Stimulated activated naive B cell treated with anti-CD40 and anti-IgM and Interleukin-4, amounts not matched to agents 10 μg/mL and 1 μg/mL and 100 μg/mL, for 72 hours (primary cell): Measurements from ENCODE around the gene ST3GAL3.
A peak's percentile ranks its signal among the peaks of the same experiment; 100 is the strongest.
"Not testable (repeated sequence)": the region's sequence is repeated elsewhere in the genome, so short reads cannot be mapped to it uniquely, and the experiment has no call there.

Experiments
- ATAC-seq, 2 donors: fragments of 150-1000 bp; cut with Tn5 transposase; replicated peaks; 2 replicates each; pipeline ENCODE4 v1.10.0; 2021; ENCODE audit warnings: moderate library complexity in 1 of 2
- DNase-seq: peaks from one replicate; pipeline ENCODE4 v3.0.0; 2021
- H3K27ac Mint-ChIP-seq: one replicate; pipeline ENCODE4 v1.8.0; 2022; ENCODE audit warnings: mild to moderate bottlenecking, mixed read lengths
- H3K27me3 Mint-ChIP-seq, 2 donors: one replicate each; pipeline ENCODE4 v1.8.0; 2022; ENCODE audit warnings: mixed read lengths in 2 of 2
- H3K36me3 Mint-ChIP-seq, 2 donors: one replicate each; pipeline ENCODE4 v1.8.0; 2022; ENCODE audit warnings: mixed read lengths in 2 of 2, mild to moderate bottlenecking in 1 of 2
- H3K4me1 Mint-ChIP-seq, 2 donors: one replicate each; pipeline ENCODE4 v1.8.0; 2022; ENCODE audit warnings: mixed read lengths in 2 of 2, mild to moderate bottlenecking in 1 of 2
- H3K4me3 Mint-ChIP-seq, 2 donors: one replicate each; pipeline ENCODE4 v1.8.0; 2022; ENCODE audit warnings: mild to moderate bottlenecking in 2 of 2, mixed read lengths in 2 of 2, moderate library complexity in 1 of 2
- H3K9me3 Mint-ChIP-seq, 2 donors: one replicate each; pipeline ENCODE4 v1.8.0; 2022; ENCODE audit warnings: mixed read lengths in 2 of 2, mild to moderate bottlenecking in 1 of 2

The ST3GAL3 gene

GRCh38 chr1:43711524-43712386, 4.4 kb downstream of the ST3GAL3 start:
- peaks cover 11 to 18% of the 10 kb centered on the region in 2 donors for H3K36me3 Mint-ChIP-seq
- H3K27me3 Mint-ChIP-seq: no peaks in the 10 kb centered on the region
- DNase-seq (no peak), ATAC-seq (no peak)
- H3K4me3 Mint-ChIP-seq: no peak overlapping the region
- H3K27ac Mint-ChIP-seq: no peak overlapping the region
- no peaks in the 10 kb centered on the region for H3K9me3 Mint-ChIP-seq
- peaks cover 8 to 12% of the 10 kb centered on the region in 2 donors for H3K4me1 Mint-ChIP-seq

GRCh38 chr1:43716559-43717281, 9.4 kb downstream of the ST3GAL3 start:
- ATAC-seq: no peak
- H3K9me3 Mint-ChIP-seq: no peaks in the 10 kb centered on the region
- no peaks in the 10 kb centered on the region for H3K27me3 Mint-ChIP-seq
- no peak overlapping the region for H3K4me3 Mint-ChIP-seq
- H3K27ac Mint-ChIP-seq: no peak overlapping the region
- H3K36me3 Mint-ChIP-seq: peaks cover 4 to 5% of the 10 kb centered on the region in 2 donors
- H3K4me1 Mint-ChIP-seq: peaks cover 0 to 8% of the 10 kb centered on the region in 2 donors
- no peak for DNase-seq

GRCh38 chr1:43719063-43719462, 11.7 kb downstream of the ST3GAL3 start:
- Mint-ChIP-seq H3K27ac (no peak overlapping the region), H3K9me3 (no peaks in the 10 kb centered on the region), H3K4me3 (no peak overlapping the region), H3K4me1 (peaks cover 0 to 14% of the 10 kb centered on the region in 2 donors), H3K27me3 (no peaks in the 10 kb centered on the region), H3K36me3 (peaks cover 8% of the 10 kb centered on the region in 2 donors)
- ATAC-seq (no peak), DNase-seq (no peak)

- H3K27ac Mint-ChIP-seq, DNase-seq, H3K4me3 Mint-ChIP-seq, ATAC-seq, H3K27me3 Mint-ChIP-seq, H3K9me3 Mint-ChIP-seq: not testable (repeated sequence)
- peaks cover 4 to 14% of the 10 kb centered on the region in 2 donors for H3K4me1 Mint-ChIP-seq
- H3K36me3 Mint-ChIP-seq: peaks cover 8 to 10% of the 10 kb centered on the region in 2 donors
Measured at GRCh38 chr1:43719670-43720419, 12.5 kb downstream of the ST3GAL3 start.

- H3K36me3 Mint-ChIP-seq: peaks cover 4 to 5% of the 10 kb centered on the region in 2 donors
Measured at GRCh38 chr1:43722810-43723209, 15.5 kb downstream of the ST3GAL3 start.

GRCh38 chr1:43729816-43730463, 22.6 kb downstream of the ST3GAL3 start:
- Mint-ChIP-seq H3K27ac (no peak overlapping the region), H3K36me3 (peaks cover 9 to 10% of the 10 kb centered on the region in 2 donors), H3K9me3 (no peaks in the 10 kb centered on the region), H3K4me1 (peaks cover 4 to 5% of the 10 kb centered on the region in 2 donors), H3K4me3 (no peak overlapping the region), H3K27me3 (no peaks in the 10 kb centered on the region)
- ATAC-seq: no peak
- no peak for DNase-seq

More at GRCh38 chr1:43722810-43723209, 15.5 kb downstream of the ST3GAL3 start:
- H3K27me3 Mint-ChIP-seq: no peaks in the 10 kb centered on the region
- H3K9me3 Mint-ChIP-seq: no peaks in the 10 kb centered on the region
- H3K4me1 Mint-ChIP-seq: peaks cover 5 to 6% of the 10 kb centered on the region in 2 donors
- ATAC-seq (no peak), DNase-seq (no peak)
- no peak overlapping the region for H3K27ac Mint-ChIP-seq
- no peak overlapping the region for H3K4me3 Mint-ChIP-seq

GRCh38 chr1:43731867-43732531, 24.7 kb downstream of the ST3GAL3 start:
- H3K27ac Mint-ChIP-seq: peak overlapping the region; percentile 22
- ATAC-seq (no peak), DNase-seq (no peak)
- peaks cover 21 to 22% of the 10 kb centered on the region in 2 donors for H3K36me3 Mint-ChIP-seq
- H3K27me3 Mint-ChIP-seq: no peaks in the 10 kb centered on the region
- H3K4me3 Mint-ChIP-seq: no peak overlapping the region
- peaks cover 4 to 5% of the 10 kb centered on the region in 2 donors for H3K4me1 Mint-ChIP-seq
- no peaks in the 10 kb centered on the region for H3K9me3 Mint-ChIP-seq

GRCh38 chr1:43736819-43737218, 29.5 kb downstream of the ST3GAL3 start:
- Mint-ChIP-seq H3K4me1 (peaks cover 2 to 5% of the 10 kb centered on the region in 2 donors), H3K27ac (no peak overlapping the region), H3K27me3 (no peaks in the 10 kb centered on the region), H3K9me3 (no peaks in the 10 kb centered on the region), H3K4me3 (no peak overlapping the region), H3K36me3 (peaks cover 27 to 33% of the 10 kb centered on the region in 2 donors)
- DNase-seq (no peak), ATAC-seq (no peak)

GRCh38 chr1:43742026-43742425, 34.7 kb downstream of the ST3GAL3 start:
- no peak overlapping the region for H3K27ac Mint-ChIP-seq
- H3K36me3 Mint-ChIP-seq: peaks cover 21 to 42% of the 10 kb centered on the region in 2 donors
- H3K9me3 Mint-ChIP-seq: no peaks in the 10 kb centered on the region

GRCh38 chr1:43743206-43743605, 35.9 kb downstream of the ST3GAL3 start:
- Mint-ChIP-seq H3K27me3 (no peaks in the 10 kb centered on the region), H3K9me3 (no peaks in the 10 kb centered on the region), H3K4me3 (no peak overlapping the region), H3K4me1 (peaks cover 5 to 10% of the 10 kb centered on the region in 2 donors), H3K36me3 (peaks cover 19 to 41% of the 10 kb centered on the region in 2 donors), H3K27ac (no peak overlapping the region)
- no peak for ATAC-seq
- DNase-seq: no peak

More at GRCh38 chr1:43742026-43742425, 34.7 kb downstream of the ST3GAL3 start:
- Mint-ChIP-seq H3K27me3 (no peaks in the 10 kb centered on the region), H3K4me1 (peaks cover 5 to 10% of the 10 kb centered on the region in 2 donors), H3K4me3 (no peak overlapping the region)
- ATAC-seq (no peak), DNase-seq (no peak)

- DNase-seq: no peak
- H3K4me1 Mint-ChIP-seq: peaks cover 5 to 16% of the 10 kb centered on the region in 2 donors
- H3K4me3 Mint-ChIP-seq: no peak overlapping the region
- H3K27ac Mint-ChIP-seq: no peak overlapping the region
- no peaks in the 10 kb centered on the region for H3K9me3 Mint-ChIP-seq
- peaks cover 6 to 20% of the 10 kb centered on the region in 2 donors for H3K36me3 Mint-ChIP-seq
- ATAC-seq: no peak
- no peaks in the 10 kb centered on the region for H3K27me3 Mint-ChIP-seq
Measured at GRCh38 chr1:43747736-43748135, 40.4 kb downstream of the ST3GAL3 start.

GRCh38 chr1:43750083-43750482, 42.7 kb downstream of the ST3GAL3 start:
- Mint-ChIP-seq H3K4me3 (no peak overlapping the region), H3K9me3 (no peaks in the 10 kb centered on the region), H3K4me1 (peaks cover 14 to 27% of the 10 kb centered on the region in 2 donors), H3K27me3 (no peaks in the 10 kb centered on the region), H3K27ac (no peak overlapping the region), H3K36me3 (peaks cover 8 to 17% of the 10 kb centered on the region in 2 donors)
- DNase-seq (no peak), ATAC-seq (no peak)

GRCh38 chr1:43753422-43753821, 46.1 kb downstream of the ST3GAL3 start:
- H3K4me3 Mint-ChIP-seq: peak overlapping the region; percentile 55 to 64
- peak; percentile 98 for ATAC-seq
- peaks cover 12 to 23% of the 10 kb centered on the region in 2 donors for H3K4me1 Mint-ChIP-seq
- no peaks in the 10 kb centered on the region for H3K9me3 Mint-ChIP-seq
- DNase-seq: peak; percentile 11
- H3K27ac Mint-ChIP-seq: peak overlapping the region; percentile 31
- no peaks in the 10 kb centered on the region for H3K27me3 Mint-ChIP-seq
- peaks cover 9 to 16% of the 10 kb centered on the region in 2 donors for H3K36me3 Mint-ChIP-seq
